ENCODE data around the gene CCNT1.
"Not testable (repeated sequence)": the region's sequence is repeated elsewhere in the genome, so short reads cannot be mapped to it uniquely, and the experiment has no call there.

CCNT1 gene

DNA sequence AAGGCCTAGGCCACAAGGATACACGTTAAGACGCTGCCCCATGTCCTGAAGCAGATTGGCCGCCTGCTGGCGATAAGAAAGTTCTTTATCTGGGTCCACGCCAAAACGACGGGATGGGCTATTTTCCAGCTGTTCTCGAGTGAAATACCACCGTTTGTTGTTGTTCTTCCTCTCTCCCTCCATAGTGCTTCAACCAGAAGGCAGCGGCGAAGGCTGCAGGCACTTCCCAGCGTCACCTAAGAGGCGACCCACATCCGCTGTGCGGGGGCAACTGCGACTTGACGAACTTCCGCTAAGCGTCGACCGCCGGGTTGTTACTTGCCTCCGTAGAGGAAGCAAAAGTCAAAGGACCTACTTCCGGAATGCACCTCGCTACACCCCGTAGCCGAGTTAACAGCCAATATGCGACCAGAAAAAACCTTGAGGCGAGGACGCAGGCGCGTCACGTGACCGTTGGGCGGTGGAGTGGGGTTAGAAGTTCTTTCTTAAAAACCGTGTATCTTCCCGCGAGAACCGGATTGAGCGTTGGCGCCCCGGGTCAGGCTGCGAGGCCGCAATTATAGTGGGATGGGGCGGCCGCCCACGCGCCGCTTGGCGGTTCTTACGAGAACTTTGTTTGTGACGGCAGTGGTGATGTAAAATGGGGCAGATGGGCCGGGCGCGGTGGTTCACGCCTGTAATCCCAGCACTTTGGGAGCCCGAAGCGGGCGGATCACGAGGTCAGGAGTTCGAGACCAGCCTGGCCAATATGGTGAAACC is at the start of gene CCNT1:
Gene CCNT1, minus strand, starts transcription at position 215 of the 759 bp plus-strand sequence. Its CDS starts 32 bp downstream, at position 183.
- DNase-seq (ENCODE audit: low read depth, low spot score): peak; percentile 99
- peak within 1 kb of the TSS; percentile 89 for H3K27ac ChIP-seq

DNA sequence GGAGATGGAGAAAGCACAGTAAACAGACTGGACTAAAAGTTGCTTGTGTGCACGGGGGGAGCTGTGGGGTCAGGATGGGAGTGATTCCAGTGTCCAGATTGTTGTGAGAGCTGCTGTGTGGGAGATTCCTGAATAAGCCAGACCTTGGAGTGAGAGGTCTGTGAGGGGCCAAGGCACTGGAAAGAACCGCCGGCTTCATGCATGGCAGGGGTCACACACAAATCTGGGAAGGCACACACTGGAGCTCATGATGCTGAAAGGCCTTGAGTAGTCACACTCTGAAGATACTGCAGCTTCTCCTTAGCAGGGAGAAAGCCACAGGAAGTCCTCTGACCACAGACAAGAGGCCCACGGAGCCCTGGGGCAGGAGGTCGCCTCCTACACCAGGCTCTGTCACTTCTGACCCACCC is 49.3 kb upstream of the CCNT1 start:
- H3K27ac ChIP-seq: no peak overlapping the region
- DNase-seq (ENCODE audit: low read depth, low spot score): no peak

GRCh38 chr12:48764521-48764920 is 48.0 kb upstream of the CCNT1 start:
- H3K27ac ChIP-seq: peak overlapping the region; percentile 38
- DNase-seq (ENCODE audit: low read depth, low spot score): no peak

DNA sequence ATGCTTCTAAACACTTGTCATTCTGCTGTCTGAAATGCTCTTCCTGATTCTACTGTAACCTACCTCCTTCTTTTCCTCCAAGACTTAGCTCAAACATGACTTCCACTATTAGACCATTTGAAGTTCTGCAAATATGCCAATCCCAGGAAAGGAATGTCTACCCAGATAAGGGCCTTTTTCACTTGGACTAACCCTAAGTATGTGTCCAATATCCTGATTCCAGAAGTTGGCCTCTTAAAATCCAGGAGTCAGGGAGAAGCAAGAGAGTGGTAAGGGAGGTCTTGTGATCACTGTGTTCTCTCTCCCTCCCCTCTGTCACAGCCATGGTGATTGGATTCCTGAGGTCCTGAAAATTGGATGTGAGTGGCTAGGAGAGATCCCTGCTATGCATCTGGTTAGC is 42.2 kb upstream of the CCNT1 start:
- no peak for DNase-seq (ENCODE audit: low read depth, low spot score)
- H3K27ac ChIP-seq: no peak overlapping the region

DNA sequence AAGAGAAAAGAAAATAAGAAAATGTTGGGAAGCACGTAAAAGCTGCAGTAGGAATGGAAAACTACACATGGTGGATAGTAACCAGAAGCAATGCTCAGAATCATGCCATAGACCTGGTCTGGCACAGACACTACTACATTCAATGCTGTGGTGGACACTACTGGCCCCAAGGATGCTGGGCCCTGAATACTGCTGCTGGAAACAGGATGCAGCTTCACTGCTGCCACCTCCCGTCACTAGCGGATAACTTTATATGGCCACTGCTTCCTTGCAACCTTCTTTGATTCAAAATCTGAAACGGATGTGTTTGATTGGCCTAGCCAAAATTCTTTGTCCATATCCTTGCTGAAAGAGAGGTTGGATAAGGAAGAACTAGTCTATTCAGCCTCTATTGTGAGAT is 41.7 kb upstream of the CCNT1 start:
- no peak for DNase-seq (ENCODE audit: low read depth, low spot score)
- no peak overlapping the region for H3K27ac ChIP-seq

DNA sequence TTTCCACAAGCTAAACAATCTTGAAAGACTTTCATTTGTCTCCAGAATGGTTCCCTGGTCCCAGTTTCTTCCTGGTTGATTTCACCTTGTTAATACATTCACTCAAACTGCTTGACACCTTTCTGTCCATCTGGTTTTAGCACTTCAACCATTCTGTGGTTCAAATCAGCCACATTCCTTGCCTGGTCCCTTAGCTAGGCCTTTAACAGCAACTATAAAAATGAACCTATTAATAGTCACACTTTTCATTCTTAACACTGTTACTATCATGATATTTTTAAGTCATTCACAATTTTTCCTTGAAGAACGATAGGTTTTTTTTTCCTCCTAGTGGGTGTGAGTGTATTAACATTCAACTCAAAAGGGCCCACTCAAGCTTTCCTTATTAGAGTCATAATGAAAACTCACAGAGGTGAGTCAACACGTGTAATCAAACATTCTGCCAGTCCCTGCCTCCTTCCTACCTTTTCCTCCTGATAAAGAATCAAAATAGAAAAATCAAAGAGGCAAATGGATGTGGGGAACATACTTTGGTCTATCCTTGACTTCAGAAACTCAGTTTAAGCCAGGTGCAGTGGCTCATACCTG is 34.4 kb upstream of the CCNT1 start:
- no peak for DNase-seq (ENCODE audit: low read depth, low spot score)

DNA sequence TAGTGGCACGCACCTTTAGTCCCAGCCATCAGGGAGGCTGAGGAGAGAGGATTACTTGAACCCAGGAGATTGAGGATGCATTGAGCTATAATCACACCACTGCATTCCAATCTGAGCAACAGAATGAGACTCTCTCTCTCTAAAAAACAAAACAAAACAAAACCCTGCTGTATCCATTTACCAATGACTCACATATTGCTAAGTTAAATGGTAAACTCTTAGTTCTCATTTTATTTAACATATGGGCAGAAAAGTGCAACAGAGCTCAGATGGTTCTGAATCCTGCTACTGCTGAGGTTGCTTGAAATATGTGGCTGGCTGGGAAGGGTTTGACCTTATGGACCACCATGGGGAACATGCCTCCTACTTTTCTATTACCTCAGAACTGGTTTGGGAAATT is 33.7 kb upstream of the CCNT1 start:
- no peak for DNase-seq (ENCODE audit: low read depth, low spot score)
- peak overlapping the region; percentile 68 for H3K27ac ChIP-seq

More for the DNA sequence above, 34.4 kb upstream of the CCNT1 start:
- H3K27ac ChIP-seq: peak overlapping the region; percentile 68

- H3K27ac ChIP-seq: no peak overlapping the region
- no peak for DNase-seq (ENCODE audit: low read depth, low spot score)
These were observed 27.9 kb upstream of the CCNT1 start for GRCh38 chr12:48744251-48745008.

GRCh38 chr12:48739618-48740269 is 23.2 kb upstream of the CCNT1 start:
- no peak for DNase-seq (ENCODE audit: low read depth, low spot score)
- no peak overlapping the region for H3K27ac ChIP-seq

- H3K27ac ChIP-seq: no peak overlapping the region
- DNase-seq (ENCODE audit: low read depth, low spot score): no peak
These were observed 19.9 kb upstream of the CCNT1 start for GRCh38 chr12:48736456-48736855.

DNA sequence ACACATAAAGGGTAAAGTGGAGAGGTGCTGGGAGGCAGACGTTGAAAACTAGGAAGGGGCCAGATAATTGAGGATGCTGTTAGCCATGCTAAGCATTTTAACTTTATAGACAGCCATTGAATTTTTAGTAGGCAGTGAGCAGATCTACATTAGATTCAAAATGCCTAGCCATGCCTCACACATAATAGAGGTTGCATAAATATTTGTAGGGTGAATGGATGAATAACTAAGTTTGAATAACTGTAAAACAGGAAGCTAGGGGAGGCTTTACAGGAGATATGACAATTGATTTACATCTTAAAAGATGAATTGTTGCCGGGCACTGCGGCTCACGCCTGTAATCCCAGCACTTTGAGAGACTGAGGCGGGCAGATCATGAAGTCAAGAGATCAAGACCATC is 12.3 kb upstream of the CCNT1 start:
- DNase-seq (ENCODE audit: low read depth, low spot score): no peak
- no peak overlapping the region for H3K27ac ChIP-seq

GRCh38 chr12:48720737-48721136 is 4.2 kb upstream of the CCNT1 start:
- not testable (repeated sequence) for DNase-seq (ENCODE audit: low read depth, low spot score); H3K27ac ChIP-seq

DNA sequence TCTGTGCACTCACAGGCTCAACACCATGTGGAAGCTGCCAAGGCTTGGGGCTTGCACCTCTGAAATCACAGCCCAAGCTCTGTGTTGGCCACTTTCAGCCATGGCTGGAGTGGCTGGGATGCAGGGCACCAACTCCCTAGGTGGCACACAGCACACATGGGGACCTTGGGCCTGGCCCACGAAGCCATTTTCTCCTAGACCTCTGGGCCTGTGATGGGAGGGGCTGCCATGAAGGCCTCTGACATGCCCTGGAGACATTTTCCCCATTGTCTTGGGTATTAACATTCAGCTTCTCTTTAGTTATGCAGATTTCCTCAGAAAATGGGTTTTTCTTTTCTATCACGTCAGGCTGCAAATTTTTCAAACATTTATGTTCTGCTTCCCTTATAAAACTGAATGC is 3.7 kb upstream of the CCNT1 start:
- not testable (repeated sequence) for DNase-seq (ENCODE audit: low read depth, low spot score); H3K27ac ChIP-seq

DNA sequence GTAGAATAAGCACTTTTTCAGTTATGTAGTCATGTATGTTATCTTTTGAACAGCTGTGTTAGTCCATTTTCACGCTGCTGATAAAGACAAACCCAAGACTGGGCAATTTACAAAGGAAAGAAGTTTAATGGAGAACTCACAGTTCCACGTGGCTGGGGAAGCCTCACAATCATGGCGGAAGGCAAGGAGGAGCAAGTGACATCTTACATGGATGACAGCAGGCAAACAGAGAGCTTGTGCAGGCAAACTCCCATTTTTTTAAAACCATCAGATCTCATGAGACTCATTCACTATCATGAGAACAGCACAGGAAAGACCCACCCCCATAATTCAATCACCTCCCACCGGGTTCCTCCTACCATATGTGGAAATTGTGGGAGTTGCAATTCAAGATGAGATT is 2.5 kb upstream of the CCNT1 start:
- not testable (repeated sequence) for H3K27ac ChIP-seq; DNase-seq (ENCODE audit: low read depth, low spot score)

DNA sequence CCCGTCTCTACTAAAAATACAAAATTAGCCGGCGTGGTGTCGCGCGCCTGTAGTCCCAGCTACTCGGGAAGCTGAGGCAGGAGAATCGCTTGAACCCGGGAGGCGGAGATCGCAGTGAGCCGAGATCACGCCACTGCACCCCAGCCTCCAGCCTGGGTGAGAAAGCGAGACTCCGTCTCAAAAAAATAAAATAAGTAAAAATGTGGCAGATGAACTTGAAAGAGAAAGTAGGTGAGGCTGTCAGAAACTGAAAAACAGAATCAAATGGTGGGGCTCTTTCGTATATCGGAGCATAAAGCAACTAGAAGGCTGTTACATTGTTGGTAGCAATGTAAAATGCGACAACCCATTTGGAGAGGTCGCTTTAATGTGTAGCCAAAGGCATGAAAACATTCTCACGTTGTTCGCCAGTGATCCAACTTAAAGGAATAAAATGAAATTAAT is 767 bp upstream of the CCNT1 start:
- DNase-seq (ENCODE audit: low read depth, low spot score): no peak
- peak overlapping the region; percentile 89 for H3K27ac ChIP-seq

DNA sequence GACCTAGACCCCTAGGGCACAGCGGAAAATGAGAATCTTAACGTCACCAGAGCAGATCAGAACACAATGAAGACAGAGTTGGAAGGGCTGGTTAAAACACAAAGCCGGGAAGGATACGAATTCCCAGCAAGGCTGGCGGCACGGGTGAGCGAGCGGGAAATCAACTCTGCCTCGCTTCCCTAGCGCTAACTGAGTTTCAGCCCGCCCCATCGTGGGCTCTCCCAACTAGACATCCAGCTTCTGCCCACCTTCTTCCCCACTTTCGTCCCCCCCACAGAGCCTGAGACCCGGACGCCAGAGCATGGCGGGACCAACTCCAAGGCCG is 377 bp downstream of the CCNT1 start:
- H3K27ac ChIP-seq: peak overlapping the region; percentile 89
- no peak for DNase-seq (ENCODE audit: low read depth, low spot score)

- no peak overlapping the region for H3K27ac ChIP-seq
- no peak for DNase-seq (ENCODE audit: low read depth, low spot score)
These were observed 4.3 kb downstream of the CCNT1 start for GRCh38 chr12:48712209-48712608.

- H3K27ac ChIP-seq; DNase-seq (ENCODE audit: low read depth, low spot score): not testable (repeated sequence)
These were observed 17.7 kb downstream of the CCNT1 start for GRCh38 chr12:48698822-48699221.

GRCh38 chr12:48696626-48697025 is 19.9 kb downstream of the CCNT1 start:
- no peak overlapping the region for H3K27ac ChIP-seq
- no peak for DNase-seq (ENCODE audit: low read depth, low spot score)

GRCh38 chr12:48695859-48696258 is 20.6 kb downstream of the CCNT1 start:
- no peak for DNase-seq (ENCODE audit: low read depth, low spot score)
- no peak overlapping the region for H3K27ac ChIP-seq

GRCh38 chr12:48694038-48694437 is 22.5 kb downstream of the CCNT1 start:
- DNase-seq (ENCODE audit: low read depth, low spot score): no peak
- no peak overlapping the region for H3K27ac ChIP-seq
